HG02623 (cell line): Measurements from ENCODE around the gene IL1RAPL1.
"Not testable (repeated sequence)": the region's sequence is repeated elsewhere in the genome, so short reads cannot be mapped to it uniquely, and the experiment has no call there.

Experiments
- ATAC-seq: cut with Tn5 transposase; IDR thresholded peaks from one replicate; pipeline ENCODE4 v1.9.1; 2021; ENCODE audit warnings: moderate library complexity; ENCODE audit not compliant: unreplicated experiment

IL1RAPL1 gene

GRCh38 chrX:29242856-29243255, 655.6 kb downstream of the IL1RAPL1 start:
- no peak for ATAC-seq

GRCh38 chrX:29243942-29244341, 656.7 kb downstream of the IL1RAPL1 start:
- no peak for ATAC-seq

- no peak for ATAC-seq
Measured at GRCh38 chrX:29254515-29254914, 667.3 kb downstream of the IL1RAPL1 start.

GRCh38 chrX:29257521-29257920, 670.3 kb downstream of the IL1RAPL1 start:
- ATAC-seq: no peak

- ATAC-seq: no peak
Measured at GRCh38 chrX:29269390-29269789, 682.1 kb downstream of the IL1RAPL1 start.

GRCh38 chrX:29274517-29274916, 687.3 kb downstream of the IL1RAPL1 start:
- no peak for ATAC-seq

GRCh38 chrX:29275928-29276327, 688.7 kb downstream of the IL1RAPL1 start:
- ATAC-seq: no peak

GRCh38 chrX:29281078-29281742, 694.0 kb downstream of the IL1RAPL1 start:
- ATAC-seq: no peak

- no peak for ATAC-seq
Measured at GRCh38 chrX:29285664-29286063, 698.4 kb downstream of the IL1RAPL1 start.

- ATAC-seq: no peak
Measured at GRCh38 chrX:29295987-29296680, 708.9 kb downstream of the IL1RAPL1 start.

GRCh38 chrX:29297171-29297800, 710.0 kb downstream of the IL1RAPL1 start:
- no peak for ATAC-seq

- ATAC-seq: no peak
Measured at GRCh38 chrX:29299684-29300083, 712.4 kb downstream of the IL1RAPL1 start.

- ATAC-seq: no peak
Measured at GRCh38 chrX:29308726-29309125, 721.5 kb downstream of the IL1RAPL1 start.

GRCh38 chrX:29315931-29316330, 728.7 kb downstream of the IL1RAPL1 start:
- ATAC-seq: no peak

GRCh38 chrX:29318012-29318411, 730.8 kb downstream of the IL1RAPL1 start:
- ATAC-seq: no peak

- ATAC-seq: not testable (repeated sequence)
Measured at GRCh38 chrX:29332429-29332828, 745.2 kb downstream of the IL1RAPL1 start.

- ATAC-seq: not testable (repeated sequence)
Measured at GRCh38 chrX:29333091-29333490, 745.8 kb downstream of the IL1RAPL1 start.

- ATAC-seq: no peak
Measured at GRCh38 chrX:29348288-29348687, 761.0 kb downstream of the IL1RAPL1 start.

- no peak for ATAC-seq
Measured at GRCh38 chrX:29359276-29359675, 772.0 kb downstream of the IL1RAPL1 start.

- ATAC-seq: not testable (repeated sequence)
Measured at GRCh38 chrX:29374765-29375164, 787.5 kb downstream of the IL1RAPL1 start.

GRCh38 chrX:29376584-29376983, 789.3 kb downstream of the IL1RAPL1 start:
- ATAC-seq: no peak

- ATAC-seq: no peak
Measured at GRCh38 chrX:29382811-29383210, 795.6 kb downstream of the IL1RAPL1 start.
